ENCODE results near the gene FBXO4.
"Not testable (repeated sequence)": the region's sequence is repeated elsewhere in the genome, so short reads cannot be mapped to it uniquely, and the experiment has no call there.

FBXO4 gene

DNA sequence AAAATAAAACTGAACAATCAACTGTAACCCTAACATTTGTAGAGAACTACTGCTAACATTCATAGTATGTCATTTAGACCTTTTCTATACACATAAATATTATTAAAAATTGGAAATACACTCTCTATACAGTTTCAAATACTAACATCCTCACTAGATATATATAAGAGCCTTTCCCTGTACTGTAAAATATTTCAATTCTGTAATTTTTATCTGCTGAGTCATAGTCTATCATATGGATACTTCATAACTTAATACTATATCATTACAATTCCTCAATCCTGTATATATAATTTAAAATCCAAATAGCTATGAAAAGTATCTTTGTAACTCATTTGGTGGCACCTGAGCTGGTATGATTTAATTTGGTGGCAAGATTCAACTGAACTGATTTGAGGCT is 55.8 kb downstream of the FBXO4 start:
- H3K9ac ChIP-seq (ENCODE audit: insufficient read length, low read depth): no peak overlapping the region
- no peak for DNase-seq (ENCODE audit: low read depth, low spot score)
- H3K36me3 ChIP-seq (ENCODE audit: insufficient read depth, insufficient read length, low read length): no peaks in the 10 kb centered on the region
- TF ChIP-seq SUZ12 (IDR thresholded peaks at IDR 0.05; ENCODE audit: extremely low read depth, insufficient read depth, insufficient read length): no peak
- TF ChIP-seq YY1 (IDR thresholded peaks at IDR 0.05; ENCODE audit: insufficient read depth, insufficient read length): no peak
- TF ChIP-seq ZNF274 (IDR thresholded peaks at IDR 0.05; ENCODE audit: low read depth, low read length): no peak
- no peaks in the 10 kb centered on the region for H3K9me3 ChIP-seq (ENCODE audit: insufficient read depth, low read length)
- no peaks in the 10 kb centered on the region for H3K4me1 ChIP-seq (ENCODE audit: insufficient read depth, insufficient read length)
- H3K27me3 ChIP-seq (ENCODE audit: insufficient read depth, insufficient read length): no peaks in the 10 kb centered on the region
- H3K4me3 ChIP-seq (ENCODE audit: insufficient read length, low read depth): no peak overlapping the region

- DNase-seq (ENCODE audit: low read depth, low spot score): not testable (repeated sequence)
Measured at GRCh38 chr5:41982858-41983257, 57.8 kb downstream of the FBXO4 start.

GRCh38 chr5:41983284-41983683 is 58.2 kb downstream of the FBXO4 start:
- Histone ChIP-seq H3K9me3 (ENCODE audit: insufficient read depth, low read length) (no peaks in the 10 kb centered on the region), H3K36me3 (ENCODE audit: insufficient read depth, insufficient read length, low read length) (no peaks in the 10 kb centered on the region), H3K4me3 (ENCODE audit: insufficient read length, low read depth) (no peak overlapping the region), H3K4me1 (ENCODE audit: insufficient read depth, insufficient read length) (no peaks in the 10 kb centered on the region), H3K9ac (ENCODE audit: insufficient read length, low read depth) (no peak overlapping the region), H3K27me3 (ENCODE audit: insufficient read depth, insufficient read length) (no peaks in the 10 kb centered on the region)
- DNase-seq (ENCODE audit: low read depth, low spot score): no peak
- TF ChIP-seq YY1 (IDR thresholded peaks at IDR 0.05; ENCODE audit: insufficient read depth, insufficient read length) (no peak), ZNF274 (IDR thresholded peaks at IDR 0.05; ENCODE audit: low read depth, low read length) (no peak), SUZ12 (IDR thresholded peaks at IDR 0.05; ENCODE audit: extremely low read depth, insufficient read depth, insufficient read length) (no peak)

More at GRCh38 chr5:41982858-41983257, 57.8 kb downstream of the FBXO4 start:
- H3K4me1 ChIP-seq (ENCODE audit: insufficient read depth, insufficient read length); H3K9me3 ChIP-seq (ENCODE audit: insufficient read depth, low read length); H3K27me3 ChIP-seq (ENCODE audit: insufficient read depth, insufficient read length); H3K9ac ChIP-seq (ENCODE audit: insufficient read length, low read depth); H3K4me3 ChIP-seq (ENCODE audit: insufficient read length, low read depth); H3K36me3 ChIP-seq (ENCODE audit: insufficient read depth, insufficient read length, low read length): not testable (repeated sequence)

GRCh38 chr5:41985945-41986695 is 61.0 kb downstream of the FBXO4 start:
- no peaks in the 10 kb centered on the region for H3K4me1 ChIP-seq (ENCODE audit: insufficient read depth, insufficient read length)
- no peaks in the 10 kb centered on the region for H3K9me3 ChIP-seq (ENCODE audit: insufficient read depth, low read length)
- no peaks in the 10 kb centered on the region for H3K27me3 ChIP-seq (ENCODE audit: insufficient read depth, insufficient read length)
- no peaks in the 10 kb centered on the region for H3K36me3 ChIP-seq (ENCODE audit: insufficient read depth, insufficient read length, low read length)
- H3K9ac ChIP-seq (ENCODE audit: insufficient read length, low read depth): no peak overlapping the region
- DNase-seq (ENCODE audit: low read depth, low spot score): no peak
- TF ChIP-seq ZNF274 (IDR thresholded peaks at IDR 0.05; ENCODE audit: low read depth, low read length) (no peak), YY1 (IDR thresholded peaks at IDR 0.05; ENCODE audit: insufficient read depth, insufficient read length) (no peak), SUZ12 (IDR thresholded peaks at IDR 0.05; ENCODE audit: extremely low read depth, insufficient read depth, insufficient read length) (no peak)
- no peak overlapping the region for H3K4me3 ChIP-seq (ENCODE audit: insufficient read length, low read depth)

Measured in NT2/D1 (cell line).